Glomerular visceral epithelial cell (primary cell): ENCODE data around the gene PGLYRP3.

Experiments
- DNase-seq: peaks from one replicate; pipeline ENCODE4 v3.0.0-alpha.2; 2016; ENCODE audit errors: extremely low spot score

Gene PGLYRP3

GRCh38 chr1:153312570-153313186 lies at the start of gene PGLYRP3:
TSS of gene PGLYRP3 (minus strand) at chr1:153312952. CDS start at chr1:153310665, 2,287 bp downstream.
- no peak for DNase-seq

GRCh38 chr1:153362187-153362775 lies 49.5 kb upstream of the PGLYRP3 start:
- no peak for DNase-seq

- no peak for DNase-seq
These were observed 48.8 kb upstream of the PGLYRP3 start for GRCh38 chr1:153361480-153362109.

- no peak for DNase-seq
These were observed 48.1 kb upstream of the PGLYRP3 start for GRCh38 chr1:153360592-153361479.

GRCh38 chr1:153360190-153360589 lies 47.4 kb upstream of the PGLYRP3 start:
- no peak for DNase-seq

GRCh38 chr1:153359241-153359640 lies 46.5 kb upstream of the PGLYRP3 start:
- DNase-seq: no peak

GRCh38 chr1:153358691-153358975 lies 45.9 kb upstream of the PGLYRP3 start:
- no peak for DNase-seq

- no peak for DNase-seq
These were observed 45.3 kb upstream of the PGLYRP3 start, which contains the start of gene S100A9 for GRCh38 chr1:153357853-153358690. TSS of gene S100A9 (plus strand) at chr1:153357854. CDS start at chr1:153358284, 430 bp downstream.

GRCh38 chr1:153357076-153357852 lies 44.5 kb upstream of the PGLYRP3 start:
- no peak for DNase-seq

GRCh38 chr1:153356392-153357075 lies 43.8 kb upstream of the PGLYRP3 start:
- no peak for DNase-seq

- DNase-seq: peak; percentile 49
These were observed 42.8 kb upstream of the PGLYRP3 start for GRCh38 chr1:153355445-153356071.

- DNase-seq: no peak
These were observed 41.9 kb upstream of the PGLYRP3 start for GRCh38 chr1:153354515-153355193.

GRCh38 chr1:153353226-153353947 lies 40.6 kb upstream of the PGLYRP3 start:
- no peak for DNase-seq

- DNase-seq: peak; percentile 65
These were observed 39.8 kb upstream of the PGLYRP3 start for GRCh38 chr1:153352523-153352922.

- no peak for DNase-seq
These were observed 37.7 kb upstream of the PGLYRP3 start for GRCh38 chr1:153350321-153350957.

GRCh38 chr1:153349363-153350320 lies 36.9 kb upstream of the PGLYRP3 start:
- no peak for DNase-seq
